Measurements from ENCODE around the gene PLCB1.

PLCB1 gene

GRCh38 chr20:8291873-8292272, 159.8 kb downstream of the PLCB1 start:
- Histone ChIP-seq H3K4me3 (no peak overlapping the region), H3K4me1 (no peaks in the 10 kb centered on the region), H3K27me3 (no peaks in the 10 kb centered on the region), H3K9me3 (no peaks in the 10 kb centered on the region), H3K27ac (no peak overlapping the region), H3K36me3 (no peaks in the 10 kb centered on the region)
- TF ChIP-seq CTCF (IDR thresholded peaks at IDR 0.05) = no peak
- no peak for DNase-seq
- intact Hi-C loops (cut with DNase I; ENCODE audit: low total_unique reads) = no loop called here

DNA sequence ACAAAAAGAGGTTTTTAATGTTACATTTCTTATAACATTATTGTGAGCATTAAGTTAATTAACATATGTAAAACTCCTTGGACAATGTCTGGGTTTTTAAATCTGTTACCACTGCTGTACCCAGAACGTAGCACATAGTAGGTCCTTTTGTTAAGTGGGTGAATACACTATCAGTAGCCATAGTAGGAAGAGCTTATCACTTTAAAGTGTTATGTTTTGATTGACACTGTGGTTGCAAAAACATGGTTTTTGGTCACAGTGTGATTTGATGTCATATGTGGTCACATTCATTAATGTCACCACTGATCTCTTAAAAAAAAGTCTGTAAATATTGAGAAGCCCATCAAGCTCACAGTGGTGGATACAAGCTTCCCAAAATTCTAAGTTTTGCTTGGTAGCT, 160.7 kb downstream of the PLCB1 start:
- Histone ChIP-seq H3K27ac (no peak overlapping the region), H3K4me3 (no peak overlapping the region), H3K9me3 (no peaks in the 10 kb centered on the region), H3K4me1 (no peaks in the 10 kb centered on the region), H3K27me3 (no peaks in the 10 kb centered on the region), H3K36me3 (no peaks in the 10 kb centered on the region)
- intact Hi-C loops (cut with DNase I; ENCODE audit: low total_unique reads) = no loop called here
- TF ChIP-seq CTCF (IDR thresholded peaks at IDR 0.05) = no peak
- no peak for DNase-seq

- Histone ChIP-seq H3K27ac (no peak overlapping the region), H3K4me1 (no peaks in the 10 kb centered on the region), H3K27me3 (no peaks in the 10 kb centered on the region), H3K36me3 (no peaks in the 10 kb centered on the region), H3K4me3 (no peak overlapping the region), H3K9me3 (no peaks in the 10 kb centered on the region)
- no peak for DNase-seq
- no peak for TF ChIP-seq CTCF (IDR thresholded peaks at IDR 0.05)
- intact Hi-C loops (cut with DNase I; ENCODE audit: low total_unique reads) = no loop called here
Observed at GRCh38 chr20:8293750-8294149, 161.7 kb downstream of the PLCB1 start.

GRCh38 chr20:8296536-8296935, 164.5 kb downstream of the PLCB1 start:
- Histone ChIP-seq H3K4me1 (no peaks in the 10 kb centered on the region), H3K9me3 (no peaks in the 10 kb centered on the region), H3K27me3 (no peaks in the 10 kb centered on the region), H3K36me3 (no peaks in the 10 kb centered on the region), H3K27ac (no peak overlapping the region), H3K4me3 (no peak overlapping the region)
- intact Hi-C loops (cut with DNase I; ENCODE audit: low total_unique reads) = no loop called here
- no peak for DNase-seq
- TF ChIP-seq CTCF (IDR thresholded peaks at IDR 0.05) = no peak

DNA sequence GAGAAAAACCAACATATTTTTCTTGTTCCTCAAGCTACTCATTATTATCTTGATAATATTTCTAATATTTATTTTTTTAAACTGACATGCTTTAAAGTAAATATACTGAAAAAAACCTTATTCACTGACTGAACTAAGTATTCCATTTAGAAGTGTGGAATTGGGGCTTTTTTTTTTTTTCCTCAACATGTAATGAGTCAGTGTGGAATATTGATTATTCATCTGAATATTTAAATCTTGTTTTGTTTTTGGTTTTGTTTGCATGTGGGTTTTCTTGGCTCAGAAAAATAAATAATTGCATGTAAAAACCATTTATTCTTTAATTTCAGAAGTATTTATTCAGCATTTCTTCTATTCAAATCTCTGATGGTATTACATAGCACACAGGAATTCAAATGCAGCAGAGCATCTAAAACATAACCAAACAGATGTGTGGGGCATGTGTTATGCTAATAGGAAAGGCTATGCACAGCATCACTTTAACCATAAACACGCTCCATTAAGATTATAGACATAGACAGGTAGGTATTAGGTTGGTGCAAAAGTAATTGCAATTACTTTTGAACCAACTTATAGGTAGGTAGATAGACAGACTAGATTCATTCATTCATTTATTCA, 166.5 kb downstream of the PLCB1 start:
- TF ChIP-seq CTCF (IDR thresholded peaks at IDR 0.05) = no peak
- intact Hi-C loops (cut with DNase I; ENCODE audit: low total_unique reads) = no loop called here

GRCh38 chr20:8299921-8300320, 167.9 kb downstream of the PLCB1 start:
- intact Hi-C loops (cut with DNase I; ENCODE audit: low total_unique reads) = no loop called here
- DNase-seq = no peak
- no peak overlapping the region for H3K27ac ChIP-seq
- no peak overlapping the region for H3K4me3 ChIP-seq
- H3K9me3 ChIP-seq = no peaks in the 10 kb centered on the region
- H3K27me3 ChIP-seq = no peaks in the 10 kb centered on the region
- TF ChIP-seq CTCF (IDR thresholded peaks at IDR 0.05) = no peak
- no peaks in the 10 kb centered on the region for H3K4me1 ChIP-seq
- no peaks in the 10 kb centered on the region for H3K36me3 ChIP-seq

More for the DNA sequence above, 166.5 kb downstream of the PLCB1 start:
- DNase-seq = no peak
- Histone ChIP-seq H3K27ac (no peak overlapping the region), H3K4me3 (no peak overlapping the region), H3K36me3 (no peaks in the 10 kb centered on the region), H3K9me3 (no peaks in the 10 kb centered on the region), H3K4me1 (no peaks in the 10 kb centered on the region), H3K27me3 (no peaks in the 10 kb centered on the region)
